ENCODE measurements around the gene REM2.
A peak's percentile ranks its signal among the peaks of the same experiment; 100 is the strongest.

The REM2 gene

GRCh38 chr14:22922294-22922693 is 39.3 kb downstream of the REM2 start:
- Histone ChIP-seq H3K9ac (ENCODE audit: low read depth, low read length) (no peak overlapping the region), H3K9me3 (ENCODE audit: insufficient read depth, low read depth, low read length) (no peaks in the 10 kb centered on the region), H3K27me3 (ENCODE audit: insufficient read depth, low read length) (no peaks in the 10 kb centered on the region), H3K4me3 (ENCODE audit: low read length) (no peak overlapping the region), H3K36me3 (ENCODE audit: insufficient read depth, low read length) (peaks cover 75% of the 10 kb centered on the region), H3K4me1 (ENCODE audit: insufficient read depth, low read length) (peaks cover 9% of the 10 kb centered on the region), H3K27ac (ENCODE audit: low read depth, low read length) (no peak overlapping the region)
- 93% methylated on average over 2 of the region's 2 CpGs for WGBS

GRCh38 chr14:22923746-22924145 is 40.7 kb downstream of the REM2 start:
- no peaks in the 10 kb centered on the region for H3K27me3 ChIP-seq (ENCODE audit: insufficient read depth, low read length)
- no peaks in the 10 kb centered on the region for H3K9me3 ChIP-seq (ENCODE audit: insufficient read depth, low read depth, low read length)
- H3K4me3 ChIP-seq (ENCODE audit: low read length) = no peak overlapping the region
- H3K36me3 ChIP-seq (ENCODE audit: insufficient read depth, low read length) = peaks cover 73% of the 10 kb centered on the region
- no peak overlapping the region for H3K27ac ChIP-seq (ENCODE audit: low read depth, low read length)
- no peak overlapping the region for H3K9ac ChIP-seq (ENCODE audit: low read depth, low read length)
- WGBS = 96% methylated on average over 5 of the region's 5 CpGs
- peaks cover 9% of the 10 kb centered on the region for H3K4me1 ChIP-seq (ENCODE audit: insufficient read depth, low read length)

GRCh38 chr14:22925513-22925912 is 42.5 kb downstream of the REM2 start:
- WGBS = 98% methylated on average over 8 of the region's 8 CpGs
- H3K4me3 ChIP-seq (ENCODE audit: low read length) = no peak overlapping the region
- peaks cover 66% of the 10 kb centered on the region for H3K36me3 ChIP-seq (ENCODE audit: insufficient read depth, low read length)
- H3K27ac ChIP-seq (ENCODE audit: low read depth, low read length) = no peak overlapping the region
- no peaks in the 10 kb centered on the region for H3K27me3 ChIP-seq (ENCODE audit: insufficient read depth, low read length)
- peaks cover 2% of the 10 kb centered on the region; the same call in 1 of the 2 replicates for H3K4me1 ChIP-seq (ENCODE audit: insufficient read depth, low read length)
- H3K9ac ChIP-seq (ENCODE audit: low read depth, low read length) = no peak overlapping the region
- H3K9me3 ChIP-seq (ENCODE audit: insufficient read depth, low read depth, low read length) = no peaks in the 10 kb centered on the region

- no peak overlapping the region for H3K4me3 ChIP-seq (ENCODE audit: low read length)
- H3K9me3 ChIP-seq (ENCODE audit: insufficient read depth, low read depth, low read length) = no peaks in the 10 kb centered on the region
- H3K9ac ChIP-seq (ENCODE audit: low read depth, low read length) = no peak overlapping the region
- H3K4me1 ChIP-seq (ENCODE audit: insufficient read depth, low read length) = peaks cover 2% of the 10 kb centered on the region; the same call in 1 of the 2 replicates
- 92% methylated on average over 4 of the region's 4 CpGs for WGBS
- no peaks in the 10 kb centered on the region for H3K27me3 ChIP-seq (ENCODE audit: insufficient read depth, low read length)
- no peak overlapping the region for H3K27ac ChIP-seq (ENCODE audit: low read depth, low read length)
- peaks cover 58% of the 10 kb centered on the region for H3K36me3 ChIP-seq (ENCODE audit: insufficient read depth, low read length)
Measured at GRCh38 chr14:22926316-22926715, 43.3 kb downstream of the REM2 start.

- Histone ChIP-seq H3K27ac (ENCODE audit: low read depth, low read length) (peak overlapping the region; percentile 78), H3K9me3 (ENCODE audit: insufficient read depth, low read depth, low read length) (no peaks in the 10 kb centered on the region), H3K4me3 (ENCODE audit: low read length) (peak overlapping the region; percentile 79), H3K36me3 (ENCODE audit: insufficient read depth, low read length) (peaks cover 38% of the 10 kb centered on the region), H3K4me1 (ENCODE audit: insufficient read depth, low read length) (peaks cover 2% of the 10 kb centered on the region; the same call in 1 of the 2 replicates), H3K9ac (ENCODE audit: low read depth, low read length) (peak overlapping the region; percentile 89), H3K27me3 (ENCODE audit: insufficient read depth, low read length) (no peaks in the 10 kb centered on the region)
- WGBS = 26% methylated on average over 12 of the region's 12 CpGs
Measured at GRCh38 chr14:22928237-22929103, 45.4 kb downstream of the REM2 start.

- Histone ChIP-seq H3K27ac (ENCODE audit: low read depth, low read length) (peak within 1 kb of the TSS; percentile 78), H3K4me3 (ENCODE audit: low read length) (peak within 1 kb of the TSS; percentile 79), H3K4me1 (ENCODE audit: insufficient read depth, low read length) (peaks cover 2% of the 10 kb centered on the region; the same call in 1 of the 2 replicates), H3K36me3 (ENCODE audit: insufficient read depth, low read length) (peaks cover 30% of the 10 kb centered on the region), H3K9me3 (ENCODE audit: insufficient read depth, low read depth, low read length) (no peaks in the 10 kb centered on the region), H3K27me3 (ENCODE audit: insufficient read depth, low read length) (no peaks in the 10 kb centered on the region), H3K9ac (ENCODE audit: low read depth, low read length) (peak within 1 kb of the TSS; percentile 89)
- WGBS = under 1% methylated on average over 50 of the region's 51 CpGs
Measured at GRCh38 chr14:22929104-22929960, 46.3 kb downstream of the REM2 start, which contains the start of gene PRMT5. Gene PRMT5, minus strand, starts transcription at chr14:22929376. Its CDS starts 15 bp downstream, at chr14:22929361.

- WGBS = 12% methylated on average over 1 of the region's 2 CpGs
- H3K36me3 ChIP-seq (ENCODE audit: insufficient read depth, low read length) = peaks cover 24% of the 10 kb centered on the region
- peak overlapping the region; percentile 57 for H3K9ac ChIP-seq (ENCODE audit: low read depth, low read length)
- no peaks in the 10 kb centered on the region for H3K27me3 ChIP-seq (ENCODE audit: insufficient read depth, low read length)
- peak overlapping the region; percentile 10; the same call in 1 of the 2 replicates for H3K27ac ChIP-seq (ENCODE audit: low read depth, low read length)
- no peaks in the 10 kb centered on the region for H3K9me3 ChIP-seq (ENCODE audit: insufficient read depth, low read depth, low read length)
- peak overlapping the region; percentile 79 for H3K4me3 ChIP-seq (ENCODE audit: low read length)
- H3K4me1 ChIP-seq (ENCODE audit: insufficient read depth, low read length) = peaks cover 2% of the 10 kb centered on the region; the same call in 1 of the 2 replicates
Measured at GRCh38 chr14:22929961-22930364, 46.9 kb downstream of the REM2 start.

- peaks cover 3% of the 10 kb centered on the region for H3K36me3 ChIP-seq (ENCODE audit: insufficient read depth, low read length)
- H3K4me3 ChIP-seq (ENCODE audit: low read length) = no peak overlapping the region
- H3K9ac ChIP-seq (ENCODE audit: low read depth, low read length) = no peak overlapping the region
- H3K9me3 ChIP-seq (ENCODE audit: insufficient read depth, low read depth, low read length) = no peaks in the 10 kb centered on the region
- WGBS = 83% methylated on average over 2 of the region's 3 CpGs
- H3K27ac ChIP-seq (ENCODE audit: low read depth, low read length) = no peak overlapping the region
- peaks cover 2% of the 10 kb centered on the region; the same call in 1 of the 2 replicates for H3K4me1 ChIP-seq (ENCODE audit: insufficient read depth, low read length)
- no peaks in the 10 kb centered on the region for H3K27me3 ChIP-seq (ENCODE audit: insufficient read depth, low read length)
Measured at GRCh38 chr14:22932146-22932545, 49.1 kb downstream of the REM2 start.

- Histone ChIP-seq H3K27me3 (ENCODE audit: insufficient read depth, low read length) (no peaks in the 10 kb centered on the region), H3K27ac (ENCODE audit: low read depth, low read length) (no peak overlapping the region), H3K9me3 (ENCODE audit: insufficient read depth, low read depth, low read length) (no peaks in the 10 kb centered on the region), H3K4me3 (ENCODE audit: low read length) (no peak overlapping the region), H3K4me1 (ENCODE audit: insufficient read depth, low read length) (no peaks in the 10 kb centered on the region), H3K36me3 (ENCODE audit: insufficient read depth, low read length) (no peaks in the 10 kb centered on the region), H3K9ac (ENCODE audit: low read depth, low read length) (no peak overlapping the region)
- no CpG with 5 or more reads among the region's 1 CpG for WGBS
Measured at GRCh38 chr14:22935156-22935555, 52.1 kb downstream of the REM2 start.

All from HUES64 (cell line).